Right atrium auricular region (tissue), 2 donors: Measurements from ENCODE around the gene LIN52. TPM values are rescaled to one million over a fixed set of nuclear protein-coding genes. Genes with fewer than 3 reads are reported as not detected.

Source experiments
- DNase-seq: peaks from one replicate; pipeline ENCODE4 v3.0.0-alpha.2; 2019; ENCODE audit warnings: low spot score
- H3K27ac ChIP-seq, 2 donors: fragments of 200-600 bp; sonication (generic); 1 replicate in 1 of 2; 2 replicates in 1 of 2; pipeline ENCODE4 v1.5.1; 2016 to 2019
- H3K27me3 ChIP-seq, 2 donors: fragments of 200-600 bp; sonication (generic); one replicate each; pipeline versions ENCODE4 v1.5.1 to v1.6.0; 2017 to 2019
- H3K36me3 ChIP-seq: fragments of 200-600 bp; sonication (generic); one replicate; pipeline ENCODE4 v1.5.1; 2016
- H3K4me1 ChIP-seq, 2 donors: fragments of 200-600 bp; sonication (generic); one replicate each; pipeline versions ENCODE4 v1.5.1 to v1.6.0; 2017 to 2019
- H3K4me3 ChIP-seq, 2 donors: fragments of 200-600 bp; sonication (generic); 1 replicate in 1 of 2; 2 replicates in 1 of 2; pipeline ENCODE4 v1.5.1; 2017 to 2019; ENCODE audit warnings: mild to moderate bottlenecking in 1 of 2, moderate library complexity in 1 of 2
- H3K9me3 ChIP-seq, 2 donors: fragments of 200-600 bp; sonication (generic); one replicate each; pipeline ENCODE4 v1.5.1; 2019
- total RNA-seq, 2 donors: library from RNA; depleted of rRNA; stranded (reverse); fragments of >200 nt; gene quantifications; one replicate each; pipeline ENCODE4 v1.1.0, GENCODE V29; 2016
- TF ChIP-seq, protein P1 (sequence below), 2 donors: fragments of 200-600 bp; sonication (generic); IDR thresholded peaks; one replicate each; pipeline ENCODE4 v1.5.1; 2019; ENCODE audit warnings: antibody characterized with exemption in 2 of 2

The LIN52 gene
- total RNA-seq, 2 donors from 2014 or later = 7.1 to 7.4 TPM

GRCh38 chr14:74048281-74048680 is 36.5 kb upstream of the LIN52 start:
- TF ChIP-seq, protein P1, sequence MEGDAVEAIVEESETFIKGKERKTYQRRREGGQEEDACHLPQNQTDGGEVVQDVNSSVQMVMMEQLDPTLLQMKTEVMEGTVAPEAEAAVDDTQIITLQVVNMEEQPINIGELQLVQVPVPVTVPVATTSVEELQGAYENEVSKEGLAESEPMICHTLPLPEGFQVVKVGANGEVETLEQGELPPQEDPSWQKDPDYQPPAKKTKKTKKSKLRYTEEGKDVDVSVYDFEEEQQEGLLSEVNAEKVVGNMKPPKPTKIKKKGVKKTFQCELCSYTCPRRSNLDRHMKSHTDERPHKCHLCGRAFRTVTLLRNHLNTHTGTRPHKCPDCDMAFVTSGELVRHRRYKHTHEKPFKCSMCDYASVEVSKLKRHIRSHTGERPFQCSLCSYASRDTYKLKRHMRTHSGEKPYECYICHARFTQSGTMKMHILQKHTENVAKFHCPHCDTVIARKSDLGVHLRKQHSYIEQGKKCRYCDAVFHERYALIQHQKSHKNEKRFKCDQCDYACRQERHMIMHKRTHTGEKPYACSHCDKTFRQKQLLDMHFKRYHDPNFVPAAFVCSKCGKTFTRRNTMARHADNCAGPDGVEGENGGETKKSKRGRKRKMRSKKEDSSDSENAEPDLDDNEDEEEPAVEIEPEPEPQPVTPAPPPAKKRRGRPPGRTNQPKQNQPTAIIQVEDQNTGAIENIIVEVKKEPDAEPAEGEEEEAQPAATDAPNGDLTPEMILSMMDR (IDR thresholded peaks at IDR 0.05) = no peak
- H3K27me3 ChIP-seq = no peaks in the 10 kb centered on the region

GRCh38 chr14:74049876-74050495 is 34.8 kb upstream of the LIN52 start:
- no peak overlapping the region for H3K27ac ChIP-seq
- H3K4me3 ChIP-seq = no peak overlapping the region
- H3K9me3 ChIP-seq = no peaks in the 10 kb centered on the region
- TF ChIP-seq, protein P1 (IDR thresholded peaks at IDR 0.05) = no peak
- peaks cover 4% of the 10 kb centered on the region for H3K36me3 ChIP-seq
- H3K4me1 ChIP-seq = no peaks in the 10 kb centered on the region
- no peak for DNase-seq
- H3K27me3 ChIP-seq = no peaks in the 10 kb centered on the region

More at GRCh38 chr14:74048281-74048680, 36.5 kb upstream of the LIN52 start:
- Histone ChIP-seq H3K36me3 (peaks cover 4% of the 10 kb centered on the region), H3K27ac (no peak overlapping the region), H3K4me1 (no peaks in the 10 kb centered on the region), H3K9me3 (no peaks in the 10 kb centered on the region), H3K4me3 (no peak overlapping the region)
- DNase-seq = no peak

GRCh38 chr14:74062809-74063150 is 22.0 kb upstream of the LIN52 start:
- Histone ChIP-seq H3K36me3 (peaks cover 57% of the 10 kb centered on the region), H3K27me3 (no peaks in the 10 kb centered on the region), H3K9me3 (no peaks in the 10 kb centered on the region), H3K4me3 (no peak overlapping the region), H3K4me1 (no peaks in the 10 kb centered on the region), H3K27ac (no peak overlapping the region)
- no peak for DNase-seq
- TF ChIP-seq, protein P1 (IDR thresholded peaks at IDR 0.05) = no peak

GRCh38 chr14:74064426-74064825 is 20.3 kb upstream of the LIN52 start:
- TF ChIP-seq, protein P1 (IDR thresholded peaks at IDR 0.05) = no peak
- no peak overlapping the region for H3K27ac ChIP-seq

DNA sequence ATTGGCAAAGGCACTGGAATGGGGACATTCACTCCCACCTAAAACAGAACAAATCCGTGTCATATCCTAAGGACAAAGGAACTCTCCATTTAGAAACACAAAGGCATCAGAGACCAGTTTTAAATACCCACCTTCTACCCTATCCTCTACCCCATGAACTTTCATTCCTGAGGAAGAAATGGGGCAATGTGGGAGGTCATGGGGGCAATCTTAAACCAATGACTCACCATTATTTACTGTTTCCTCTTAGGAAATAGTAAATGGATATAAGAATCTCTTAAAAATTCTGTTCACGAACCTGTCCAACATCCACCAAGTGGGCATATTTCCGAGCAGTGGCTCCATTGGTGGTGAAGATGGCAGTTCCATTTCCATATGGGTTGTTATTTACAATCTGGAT is 19.9 kb upstream of the LIN52 start:
- Histone ChIP-seq H3K4me1 (no peaks in the 10 kb centered on the region), H3K27ac (no peak overlapping the region), H3K4me3 (no peak overlapping the region), H3K36me3 (peaks cover 56% of the 10 kb centered on the region), H3K27me3 (no peaks in the 10 kb centered on the region), H3K9me3 (no peaks in the 10 kb centered on the region)
- no peak for DNase-seq
- TF ChIP-seq, protein P1 (IDR thresholded peaks at IDR 0.05) = no peak

More at GRCh38 chr14:74064426-74064825, 20.3 kb upstream of the LIN52 start:
- Histone ChIP-seq H3K9me3 (no peaks in the 10 kb centered on the region), H3K36me3 (peaks cover 58% of the 10 kb centered on the region), H3K4me1 (no peaks in the 10 kb centered on the region), H3K4me3 (no peak overlapping the region), H3K27me3 (no peaks in the 10 kb centered on the region)
- no peak for DNase-seq
